SU-DHL-6 (cell line): Measurements from ENCODE around the gene FRRS1L.

Source experiments
- H2AFZ ChIP-seq: fragments of 200-600 bp; sonication (generic); 2 replicates; pipeline ENCODE4 v1.6.1; 2014; ENCODE audit warnings: low read depth, mild to moderate bottlenecking, moderate library complexity, mixed read lengths, antibody characterized with exemption, low read length; ENCODE audit not compliant: severe bottlenecking
- H3F3A ChIP-seq: fragments of 200-600 bp; shearing (Covaris generic); 2 replicates; pipeline ENCODE4 v1.6.0; 2016; ENCODE audit warnings: antibody characterized with exemption, mild to moderate bottlenecking; ENCODE audit not compliant: insufficient read depth
- H3K27ac ChIP-seq: fragments of 200-600 bp; sonication (generic); 2 replicates; pipeline ENCODE4 v1.5.1; 2016; ENCODE audit warnings: low read depth, mild to moderate bottlenecking, low read length, moderate library complexity, mixed read lengths
- H3K27me3 ChIP-seq: fragments of 200-600 bp; sonication (generic), shearing (Covaris generic); 2 replicates; pipeline ENCODE4 v1.6.0; 2014; ENCODE audit warnings: mild to moderate bottlenecking, low read length
- H3K36me3 ChIP-seq: fragments of 200-600 bp; sonication (generic); 2 replicates; pipeline ENCODE4 v1.6.1; 2014; ENCODE audit warnings: mild to moderate bottlenecking, low read length, mixed read lengths
- H3K4me2 ChIP-seq: fragments of 300-600, 200-600 bp; shearing (Covaris generic), sonication (generic); 2 replicates; pipeline ENCODE4 v1.6.0; 2014; ENCODE audit warnings: low read length, low read depth, mild to moderate bottlenecking; ENCODE audit not compliant: poor library complexity, severe bottlenecking
- H3K4me3 ChIP-seq: fragments of 200-600 bp; sonication (generic); 2 replicates; pipeline ENCODE4 v1.5.1; 2014; ENCODE audit warnings: antibody characterized with exemption, low read length, mild to moderate bottlenecking, mixed read lengths; ENCODE audit not compliant: insufficient read depth, poor library complexity, severe bottlenecking
- H3K79me2 ChIP-seq: fragments of 200-600 bp; sonication (generic); 2 replicates; pipeline ENCODE4 v1.6.1; 2014; ENCODE audit warnings: mild to moderate bottlenecking, low read length, moderate library complexity; ENCODE audit not compliant: insufficient read depth
- H3K9ac ChIP-seq: fragments of 200-600 bp; sonication (generic); 2 replicates; pipeline ENCODE4 v1.7.0; 2014; ENCODE audit warnings: mild to moderate bottlenecking, low read length
- H3K9me2 ChIP-seq: fragments of 200-600 bp; sonication (generic); replicated peaks from 2 replicates; pipeline ENCODE4 v1.6.1; 2014; ENCODE audit warnings: low read length; ENCODE audit not compliant: insufficient read depth
- H3K9me3 ChIP-seq: fragments of 200-600 bp; sonication (generic); 2 replicates; pipeline ENCODE4 v1.6.1; 2014; ENCODE audit warnings: low read length, mixed read lengths; ENCODE audit not compliant: insufficient read depth
- H4K20me1 ChIP-seq: fragments of 200-600 bp; sonication (generic); 2 replicates; pipeline ENCODE4 v1.6.1; 2014; ENCODE audit warnings: low read depth, mild to moderate bottlenecking, antibody characterized with exemption, low read length, moderate library complexity, mixed read lengths
- EZH2phosphoT487 ChIP-seq: fragments of 200-600 bp; sonication (generic), shearing (Covaris generic); conservative IDR thresholded peaks from 2 replicates; pipeline ENCODE4 v1.6.1; 2018; ENCODE audit warnings: mild to moderate bottlenecking, antibody characterized with exemption, low read length, moderate library complexity, mixed read lengths
- TF ChIP-seq, protein P1 (sequence below): fragments of 200-600 bp; sonication (generic); IDR thresholded peaks from one replicate; pipeline ENCODE4 v1.5.1; 2017; ENCODE audit warnings: antibody characterized with exemption, mild to moderate bottlenecking, low read length, moderate library complexity; ENCODE audit not compliant: insufficient read depth, poor library complexity, severe bottlenecking

Gene FRRS1L

DNA sequence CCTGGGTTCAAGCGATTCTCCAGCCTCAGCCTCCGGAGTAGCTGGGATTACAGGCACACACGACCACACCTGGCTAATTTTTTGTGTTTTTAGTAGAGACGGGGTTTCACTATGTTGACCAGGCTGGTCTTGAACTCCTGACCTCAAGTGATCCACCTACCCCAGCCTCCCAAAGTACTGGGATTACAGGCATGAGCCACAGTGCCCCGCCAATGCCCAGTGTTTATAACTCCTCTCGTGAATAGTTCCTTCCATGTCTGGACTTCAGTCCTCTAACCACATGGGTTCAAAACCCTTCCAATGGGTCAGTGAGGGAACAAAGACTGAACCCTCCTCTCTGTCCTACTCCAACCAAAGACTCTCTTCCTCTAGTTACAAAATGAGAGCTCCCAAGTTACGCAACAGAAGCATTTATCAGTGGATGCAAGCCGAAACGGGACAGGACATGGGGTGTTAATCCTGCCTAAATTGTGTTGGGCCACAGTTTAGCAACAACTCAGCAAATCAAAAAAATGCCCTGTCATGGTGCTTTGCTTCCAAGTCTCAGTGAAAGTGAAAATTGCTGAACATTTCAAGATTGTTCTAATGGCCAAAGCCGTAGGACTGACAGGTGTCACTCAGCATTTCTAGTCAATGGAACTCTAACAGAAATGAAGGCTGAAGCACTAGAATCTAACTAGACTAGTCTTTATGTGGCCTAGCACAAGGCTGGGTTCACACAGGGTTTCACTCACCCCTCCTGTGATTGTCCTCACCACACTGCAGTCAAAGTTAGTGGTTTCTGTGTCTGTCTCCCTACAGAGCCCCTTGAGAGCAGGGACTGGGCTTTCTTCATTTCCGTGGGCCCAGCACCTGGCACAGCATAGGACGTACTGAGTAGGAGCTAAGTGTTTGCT, 44.1 kb downstream of the FRRS1L start:
- H3F3A ChIP-seq: no peaks in the 10 kb centered on the region
- no peaks in the 10 kb centered on the region for H3K9me3 ChIP-seq
- H2AFZ ChIP-seq: no peak overlapping the region
- TF ChIP-seq EZH2phosphoT487: no peak
- TF ChIP-seq, protein P1, sequence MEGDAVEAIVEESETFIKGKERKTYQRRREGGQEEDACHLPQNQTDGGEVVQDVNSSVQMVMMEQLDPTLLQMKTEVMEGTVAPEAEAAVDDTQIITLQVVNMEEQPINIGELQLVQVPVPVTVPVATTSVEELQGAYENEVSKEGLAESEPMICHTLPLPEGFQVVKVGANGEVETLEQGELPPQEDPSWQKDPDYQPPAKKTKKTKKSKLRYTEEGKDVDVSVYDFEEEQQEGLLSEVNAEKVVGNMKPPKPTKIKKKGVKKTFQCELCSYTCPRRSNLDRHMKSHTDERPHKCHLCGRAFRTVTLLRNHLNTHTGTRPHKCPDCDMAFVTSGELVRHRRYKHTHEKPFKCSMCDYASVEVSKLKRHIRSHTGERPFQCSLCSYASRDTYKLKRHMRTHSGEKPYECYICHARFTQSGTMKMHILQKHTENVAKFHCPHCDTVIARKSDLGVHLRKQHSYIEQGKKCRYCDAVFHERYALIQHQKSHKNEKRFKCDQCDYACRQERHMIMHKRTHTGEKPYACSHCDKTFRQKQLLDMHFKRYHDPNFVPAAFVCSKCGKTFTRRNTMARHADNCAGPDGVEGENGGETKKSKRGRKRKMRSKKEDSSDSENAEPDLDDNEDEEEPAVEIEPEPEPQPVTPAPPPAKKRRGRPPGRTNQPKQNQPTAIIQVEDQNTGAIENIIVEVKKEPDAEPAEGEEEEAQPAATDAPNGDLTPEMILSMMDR: no peak
- peaks cover 3% of the 10 kb centered on the region; the same call in 1 of the 2 replicates for H4K20me1 ChIP-seq
- H3K27ac ChIP-seq: no peak overlapping the region
- H3K79me2 ChIP-seq: peaks cover 18% of the 10 kb centered on the region
- no peaks in the 10 kb centered on the region for H3K36me3 ChIP-seq
- H3K4me2 ChIP-seq: no peak overlapping the region
- H3K9me2 ChIP-seq: no peaks in the 10 kb centered on the region
- H3K27me3 ChIP-seq: no peaks in the 10 kb centered on the region
- H3K4me3 ChIP-seq: no peak overlapping the region
- H3K9ac ChIP-seq: no peak overlapping the region

DNA sequence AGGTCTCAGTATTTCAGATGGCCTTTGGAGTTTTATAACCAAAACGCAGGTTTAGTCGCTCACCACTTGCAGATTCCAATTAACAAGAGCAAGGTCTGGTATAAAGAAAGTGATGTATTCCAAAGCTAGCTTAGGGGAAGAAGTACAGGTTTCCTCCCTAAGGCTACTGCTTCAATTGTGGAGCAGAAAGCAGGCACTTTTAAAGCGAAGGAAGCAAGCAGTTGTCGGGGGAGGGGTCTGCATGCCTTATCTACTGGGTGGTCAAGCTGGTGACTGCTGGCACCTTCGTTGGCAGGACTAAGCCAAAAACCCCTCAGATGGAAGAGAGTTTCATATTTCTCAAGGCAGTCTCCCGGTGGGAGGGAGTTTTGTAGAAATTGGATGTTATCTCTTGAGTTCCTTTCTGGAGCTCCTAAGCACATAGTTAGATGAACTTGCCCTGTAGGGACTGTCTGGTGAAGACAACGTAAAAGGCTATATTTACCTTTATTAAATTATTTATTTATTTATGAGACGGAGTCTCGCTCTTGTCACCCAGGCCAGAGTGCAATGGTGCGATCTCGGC, 45.7 kb downstream of the FRRS1L start:
- Histone ChIP-seq H3K4me3 (no peak overlapping the region), H3K9me2 (no peaks in the 10 kb centered on the region), H3K4me2 (no peak overlapping the region), H3K79me2 (peaks cover 34% of the 10 kb centered on the region), H3K27ac (no peak overlapping the region), H3K27me3 (no peaks in the 10 kb centered on the region), H3K9me3 (no peaks in the 10 kb centered on the region), H3K9ac (no peak overlapping the region), H2AFZ (peak overlapping the region; percentile 83), H3F3A (no peaks in the 10 kb centered on the region), H4K20me1 (peaks cover 10% of the 10 kb centered on the region; the same call in 1 of the 2 replicates), H3K36me3 (no peaks in the 10 kb centered on the region)
- TF ChIP-seq EZH2phosphoT487: no peak

DNA sequence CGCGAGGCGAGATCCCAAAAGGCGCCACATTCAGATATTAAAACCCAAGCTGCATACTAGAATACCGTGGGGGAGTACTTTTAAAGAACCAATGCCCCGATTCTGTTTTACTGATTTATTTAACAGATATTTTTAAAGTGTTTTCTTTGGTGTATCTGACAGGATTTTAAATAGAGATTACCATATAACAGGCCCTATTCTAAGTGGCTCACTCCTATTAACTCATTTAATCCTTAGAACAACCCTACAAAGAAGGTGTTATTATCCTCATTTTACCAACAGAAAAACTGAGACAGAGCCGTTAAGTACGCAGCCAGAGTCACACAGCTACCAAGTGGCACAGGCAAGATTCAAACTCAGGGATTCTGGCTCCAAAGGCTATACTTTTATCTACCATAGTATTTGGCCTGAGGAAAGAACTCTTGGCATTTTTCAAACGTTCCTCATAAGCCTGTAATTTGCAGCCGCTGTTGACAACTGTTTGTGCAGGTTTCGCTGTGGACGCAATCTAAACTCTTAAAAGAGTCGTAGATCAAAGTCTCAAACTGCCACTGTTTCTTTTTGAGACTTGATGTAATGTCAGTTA, 46.8 kb downstream of the FRRS1L start:
- peak overlapping the region; percentile 54 for H3K27ac ChIP-seq
- peak overlapping the region; percentile 74 for H3K4me2 ChIP-seq

More for the DNA sequence above, 46.8 kb downstream of the FRRS1L start:
- H3K79me2 ChIP-seq: peaks cover 44% of the 10 kb centered on the region
- no peaks in the 10 kb centered on the region for H3K36me3 ChIP-seq
- H3K9me3 ChIP-seq: no peaks in the 10 kb centered on the region
- H4K20me1 ChIP-seq: peaks cover 10% of the 10 kb centered on the region; the same call in 1 of the 2 replicates
- H3K9me2 ChIP-seq: no peaks in the 10 kb centered on the region
- peak overlapping the region; percentile 83 for H2AFZ ChIP-seq
- TF ChIP-seq EZH2phosphoT487: no peak
- TF ChIP-seq, protein P1: no peak
- H3K27me3 ChIP-seq: no peaks in the 10 kb centered on the region
- H3F3A ChIP-seq: no peaks in the 10 kb centered on the region
- peak overlapping the region; percentile 91 for H3K9ac ChIP-seq
- H3K4me3 ChIP-seq: peak overlapping the region; percentile 35
